KMS-11 (cell line): ENCODE measurements around the gene SLC15A2.

Experiments
- H2AFZ ChIP-seq: fragments of 200-600 bp; sonication (generic); 2 replicates; pipeline ENCODE4 v1.6.1; 2016; ENCODE audit warnings: antibody characterized with exemption, mixed run types, low read depth
- H3K27ac ChIP-seq: fragments of 200-600 bp; sonication (generic); 2 replicates; pipeline ENCODE4 v1.6.1; 2016; ENCODE audit warnings: mild to moderate bottlenecking, mixed run types
- H3K27me3 ChIP-seq: fragments of 200-600 bp; sonication (generic); 2 replicates; pipeline ENCODE4 v1.6.1; 2017; ENCODE audit warnings: mild to moderate bottlenecking, low read depth, mixed run types, moderate library complexity; ENCODE audit not compliant: insufficient read depth
- H3K36me3 ChIP-seq: fragments of 200-600 bp; sonication (generic); 2 replicates; pipeline ENCODE4 v1.6.1; 2017; ENCODE audit warnings: mild to moderate bottlenecking, mixed run types; ENCODE audit not compliant: insufficient read depth
- H3K4me1 ChIP-seq: fragments of 200-600 bp; sonication (generic); 2 replicates; pipeline ENCODE4 v1.6.1; 2016; ENCODE audit warnings: mild to moderate bottlenecking, low read depth, mixed run types; ENCODE audit not compliant: poor library complexity, severe bottlenecking
- H3K4me2 ChIP-seq: fragments of 200-600 bp; sonication (generic); 2 replicates; pipeline ENCODE4 v1.7.0; 2016; ENCODE audit warnings: mild to moderate bottlenecking, mixed run types
- H3K4me3 ChIP-seq: fragments of 200-600 bp; sonication (generic); IDR thresholded peaks from 2 replicates; pipeline ENCODE4 v1.6.1; 2017; ENCODE audit warnings: low read depth, low read length, mixed read lengths; ENCODE audit not compliant: insufficient read depth
- H3K79me2 ChIP-seq: fragments of 200-600 bp; sonication (generic); 2 replicates; pipeline ENCODE4 v1.6.1; 2016; ENCODE audit warnings: low read depth, mixed run types; ENCODE audit not compliant: insufficient read depth
- H3K9ac ChIP-seq: fragments of 200-600 bp; sonication (generic); 2 replicates; pipeline ENCODE4 v1.6.1; 2016; ENCODE audit warnings: mild to moderate bottlenecking, mixed run types
- H4K20me1 ChIP-seq: fragments of 200-600 bp; sonication (generic); 2 replicates; pipeline ENCODE4 v1.6.1; 2016; ENCODE audit warnings: mild to moderate bottlenecking, mixed run types; ENCODE audit not compliant: insufficient read depth
- CTCF ChIP-seq: fragments of 200-600 bp; sonication (generic); conservative IDR thresholded peaks from 2 replicates; pipeline ENCODE4 v1.6.1; 2017; ENCODE audit warnings: low read depth, mild to moderate bottlenecking, antibody characterized with exemption, low read length, moderate library complexity, mixed read lengths

The SLC15A2 gene

DNA sequence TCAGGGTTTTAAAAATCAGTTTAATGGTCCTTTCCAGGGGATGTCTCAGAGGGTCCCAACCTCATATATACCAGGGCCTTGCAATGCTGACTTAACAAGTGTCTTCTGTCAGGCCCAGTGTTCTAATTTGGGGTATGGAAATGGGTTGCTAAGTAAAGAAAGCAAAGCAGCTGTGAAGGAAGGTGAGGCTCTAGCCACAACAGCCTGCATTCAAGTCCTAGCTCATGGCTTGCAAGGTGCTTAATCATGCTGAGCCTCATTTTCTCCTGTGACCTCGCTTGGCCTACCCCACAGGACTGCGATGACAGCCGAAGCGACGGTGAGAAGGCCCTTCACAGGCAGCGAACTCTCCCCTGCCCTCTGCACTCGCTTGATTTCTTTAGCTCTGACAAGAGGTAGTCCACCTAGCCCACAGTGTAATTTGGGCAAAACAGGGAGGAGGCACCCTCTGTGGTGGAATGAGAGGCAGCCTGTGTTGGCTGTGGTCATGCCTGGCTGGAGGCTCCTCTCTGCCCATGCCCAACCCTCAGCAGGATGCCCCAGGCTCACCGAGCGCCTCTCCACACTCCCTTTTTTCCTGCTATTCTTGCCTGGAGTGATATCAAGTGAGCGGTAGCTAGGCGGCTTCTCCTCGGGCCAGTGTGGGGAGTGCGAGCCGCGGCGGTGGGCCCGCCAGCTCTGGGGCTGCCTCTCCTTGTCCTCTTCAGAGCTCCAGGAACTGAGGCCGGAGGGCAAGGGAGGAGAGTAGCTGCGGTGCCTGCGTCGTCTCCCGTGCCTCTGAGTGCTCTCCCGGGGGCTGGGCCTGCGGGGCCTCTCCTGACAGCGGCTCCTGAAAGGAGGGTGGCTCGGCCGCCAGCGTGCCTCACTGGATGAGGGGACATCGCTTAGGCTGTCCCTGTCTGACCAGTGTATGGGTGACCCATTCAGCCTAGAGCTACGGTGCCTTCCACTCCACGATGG, 98.7 kb downstream of the SLC15A2 start:
- H2AFZ ChIP-seq: no peak overlapping the region
- H3K4me2 ChIP-seq: no peak overlapping the region
- H3K4me3 ChIP-seq: no peak overlapping the region

More for the DNA sequence above, 98.7 kb downstream of the SLC15A2 start:
- H3K9ac ChIP-seq: no peak overlapping the region
- no peaks in the 10 kb centered on the region for H4K20me1 ChIP-seq
- peaks cover 11% of the 10 kb centered on the region for H3K4me1 ChIP-seq
- no peaks in the 10 kb centered on the region for H3K27me3 ChIP-seq
- TF ChIP-seq CTCF: no peak
- H3K36me3 ChIP-seq: no peaks in the 10 kb centered on the region
- no peaks in the 10 kb centered on the region for H3K79me2 ChIP-seq
- no peak overlapping the region for H3K27ac ChIP-seq
